ENCODE measurements around the gene DYRK1A.

The DYRK1A gene

GRCh38 chr21:37381883-37382585 lies 15.5 kb downstream of the DYRK1A start:
- Histone ChIP-seq H3K27ac (ENCODE audit: low read depth, low read length) (no peak overlapping the region), H3K9ac (ENCODE audit: low read length) (no peak overlapping the region), H3K4me3 (ENCODE audit: low read length) (no peak overlapping the region), H3K4me1 (ENCODE audit: control insufficient read depth, insufficient read depth, low read length) (peaks cover 9% of the 10 kb centered on the region), H3K27me3 (ENCODE audit: control insufficient read depth, insufficient read depth, low read length) (no peaks in the 10 kb centered on the region), H3K36me3 (ENCODE audit: control insufficient read depth, insufficient read depth, low read length) (no peaks in the 10 kb centered on the region)

- H3K27me3 ChIP-seq (ENCODE audit: control insufficient read depth, insufficient read depth, low read length): no peaks in the 10 kb centered on the region
- H3K4me3 ChIP-seq (ENCODE audit: low read length): no peak overlapping the region
- H3K9ac ChIP-seq (ENCODE audit: low read length): no peak overlapping the region
- no peaks in the 10 kb centered on the region for H3K36me3 ChIP-seq (ENCODE audit: control insufficient read depth, insufficient read depth, low read length)
- peaks cover 9% of the 10 kb centered on the region for H3K4me1 ChIP-seq (ENCODE audit: control insufficient read depth, insufficient read depth, low read length)
- H3K27ac ChIP-seq (ENCODE audit: low read depth, low read length): no peak overlapping the region
Observed at GRCh38 chr21:37383086-37383485, 16.5 kb downstream of the DYRK1A start.

GRCh38 chr21:37383784-37384311 lies 17.3 kb downstream of the DYRK1A start:
- no peak overlapping the region for H3K9ac ChIP-seq (ENCODE audit: low read length)
- H3K27me3 ChIP-seq (ENCODE audit: control insufficient read depth, insufficient read depth, low read length): no peaks in the 10 kb centered on the region
- no peaks in the 10 kb centered on the region for H3K36me3 ChIP-seq (ENCODE audit: control insufficient read depth, insufficient read depth, low read length)
- H3K27ac ChIP-seq (ENCODE audit: low read depth, low read length): no peak overlapping the region
- H3K4me3 ChIP-seq (ENCODE audit: low read length): no peak overlapping the region
- peaks cover 9% of the 10 kb centered on the region for H3K4me1 ChIP-seq (ENCODE audit: control insufficient read depth, insufficient read depth, low read length)

GRCh38 chr21:37384416-37384815 lies 17.8 kb downstream of the DYRK1A start:
- Histone ChIP-seq H3K27ac (ENCODE audit: low read depth, low read length) (no peak overlapping the region), H3K4me1 (ENCODE audit: control insufficient read depth, insufficient read depth, low read length) (peaks cover 7% of the 10 kb centered on the region), H3K36me3 (ENCODE audit: control insufficient read depth, insufficient read depth, low read length) (no peaks in the 10 kb centered on the region), H3K27me3 (ENCODE audit: control insufficient read depth, insufficient read depth, low read length) (no peaks in the 10 kb centered on the region), H3K4me3 (ENCODE audit: low read length) (no peak overlapping the region), H3K9ac (ENCODE audit: low read length) (no peak overlapping the region)

GRCh38 chr21:37385179-37385765 lies 18.7 kb downstream of the DYRK1A start:
- Histone ChIP-seq H3K27me3 (ENCODE audit: control insufficient read depth, insufficient read depth, low read length) (no peaks in the 10 kb centered on the region), H3K4me1 (ENCODE audit: control insufficient read depth, insufficient read depth, low read length) (peaks cover 6% of the 10 kb centered on the region), H3K9ac (ENCODE audit: low read length) (no peak overlapping the region), H3K27ac (ENCODE audit: low read depth, low read length) (no peak overlapping the region), H3K36me3 (ENCODE audit: control insufficient read depth, insufficient read depth, low read length) (no peaks in the 10 kb centered on the region), H3K4me3 (ENCODE audit: low read length) (no peak overlapping the region)

- Histone ChIP-seq H3K4me1 (ENCODE audit: control insufficient read depth, insufficient read depth, low read length) (peaks cover 5% of the 10 kb centered on the region), H3K9ac (ENCODE audit: low read length) (no peak overlapping the region)
Observed at GRCh38 chr21:37386151-37386550, 19.6 kb downstream of the DYRK1A start.

GRCh38 chr21:37389456-37389855 lies 22.9 kb downstream of the DYRK1A start:
- no peak overlapping the region for H3K4me3 ChIP-seq (ENCODE audit: low read length)
- no peak overlapping the region for H3K9ac ChIP-seq (ENCODE audit: low read length)
- no peaks in the 10 kb centered on the region for H3K36me3 ChIP-seq (ENCODE audit: control insufficient read depth, insufficient read depth, low read length)
- H3K27me3 ChIP-seq (ENCODE audit: control insufficient read depth, insufficient read depth, low read length): no peaks in the 10 kb centered on the region
- H3K4me1 ChIP-seq (ENCODE audit: control insufficient read depth, insufficient read depth, low read length): peaks cover 9% of the 10 kb centered on the region
- H3K27ac ChIP-seq (ENCODE audit: low read depth, low read length): no peak overlapping the region

More at GRCh38 chr21:37386151-37386550, 19.6 kb downstream of the DYRK1A start:
- Histone ChIP-seq H3K4me3 (ENCODE audit: low read length) (no peak overlapping the region), H3K36me3 (ENCODE audit: control insufficient read depth, insufficient read depth, low read length) (no peaks in the 10 kb centered on the region), H3K27me3 (ENCODE audit: control insufficient read depth, insufficient read depth, low read length) (no peaks in the 10 kb centered on the region), H3K27ac (ENCODE audit: low read depth, low read length) (no peak overlapping the region)

- Histone ChIP-seq H3K4me1 (ENCODE audit: control insufficient read depth, insufficient read depth, low read length) (peaks cover 9% of the 10 kb centered on the region), H3K27ac (ENCODE audit: low read depth, low read length) (no peak overlapping the region), H3K9ac (ENCODE audit: low read length) (no peak overlapping the region), H3K36me3 (ENCODE audit: control insufficient read depth, insufficient read depth, low read length) (no peaks in the 10 kb centered on the region), H3K4me3 (ENCODE audit: low read length) (no peak overlapping the region), H3K27me3 (ENCODE audit: control insufficient read depth, insufficient read depth, low read length) (no peaks in the 10 kb centered on the region)
Observed at GRCh38 chr21:37391666-37392065, 25.1 kb downstream of the DYRK1A start.

GRCh38 chr21:37392441-37392840 lies 25.9 kb downstream of the DYRK1A start:
- no peak overlapping the region for H3K27ac ChIP-seq (ENCODE audit: low read depth, low read length)
- H3K9ac ChIP-seq (ENCODE audit: low read length): no peak overlapping the region
- peaks cover 9% of the 10 kb centered on the region for H3K4me1 ChIP-seq (ENCODE audit: control insufficient read depth, insufficient read depth, low read length)
- H3K27me3 ChIP-seq (ENCODE audit: control insufficient read depth, insufficient read depth, low read length): no peaks in the 10 kb centered on the region
- no peaks in the 10 kb centered on the region for H3K36me3 ChIP-seq (ENCODE audit: control insufficient read depth, insufficient read depth, low read length)
- H3K4me3 ChIP-seq (ENCODE audit: low read length): no peak overlapping the region

GRCh38 chr21:37393030-37393429 lies 26.5 kb downstream of the DYRK1A start:
- Histone ChIP-seq H3K9ac (ENCODE audit: low read length) (no peak overlapping the region), H3K36me3 (ENCODE audit: control insufficient read depth, insufficient read depth, low read length) (no peaks in the 10 kb centered on the region), H3K4me3 (ENCODE audit: low read length) (no peak overlapping the region), H3K27me3 (ENCODE audit: control insufficient read depth, insufficient read depth, low read length) (no peaks in the 10 kb centered on the region), H3K4me1 (ENCODE audit: control insufficient read depth, insufficient read depth, low read length) (peaks cover 9% of the 10 kb centered on the region), H3K27ac (ENCODE audit: low read depth, low read length) (no peak overlapping the region)

- no peak overlapping the region for H3K4me3 ChIP-seq (ENCODE audit: low read length)
- no peaks in the 10 kb centered on the region for H3K36me3 ChIP-seq (ENCODE audit: control insufficient read depth, insufficient read depth, low read length)
- H3K27me3 ChIP-seq (ENCODE audit: control insufficient read depth, insufficient read depth, low read length): no peaks in the 10 kb centered on the region
- no peak overlapping the region for H3K9ac ChIP-seq (ENCODE audit: low read length)
- H3K4me1 ChIP-seq (ENCODE audit: control insufficient read depth, insufficient read depth, low read length): peaks cover 9% of the 10 kb centered on the region
- H3K27ac ChIP-seq (ENCODE audit: low read depth, low read length): no peak overlapping the region
Observed at GRCh38 chr21:37393786-37394185, 27.2 kb downstream of the DYRK1A start.

- Histone ChIP-seq H3K27ac (ENCODE audit: low read depth, low read length) (no peak overlapping the region), H3K4me3 (ENCODE audit: low read length) (no peak overlapping the region), H3K27me3 (ENCODE audit: control insufficient read depth, insufficient read depth, low read length) (no peaks in the 10 kb centered on the region), H3K9ac (ENCODE audit: low read length) (no peak overlapping the region), H3K4me1 (ENCODE audit: control insufficient read depth, insufficient read depth, low read length) (peaks cover 9% of the 10 kb centered on the region), H3K36me3 (ENCODE audit: control insufficient read depth, insufficient read depth, low read length) (no peaks in the 10 kb centered on the region)
Observed at GRCh38 chr21:37395961-37396360, 29.4 kb downstream of the DYRK1A start.

- H3K4me3 ChIP-seq (ENCODE audit: low read length): no peak overlapping the region
- H3K4me1 ChIP-seq (ENCODE audit: control insufficient read depth, insufficient read depth, low read length): peaks cover 4% of the 10 kb centered on the region
- H3K27ac ChIP-seq (ENCODE audit: low read depth, low read length): no peak overlapping the region
Observed at GRCh38 chr21:37396855-37397254, 30.3 kb downstream of the DYRK1A start.

More at GRCh38 chr21:37396855-37397254, 30.3 kb downstream of the DYRK1A start:
- Histone ChIP-seq H3K9ac (ENCODE audit: low read length) (no peak overlapping the region), H3K36me3 (ENCODE audit: control insufficient read depth, insufficient read depth, low read length) (no peaks in the 10 kb centered on the region), H3K27me3 (ENCODE audit: control insufficient read depth, insufficient read depth, low read length) (no peaks in the 10 kb centered on the region)
